Cardiac fibroblast (primary cell): ENCODE results near the gene RNF8.
A peak's percentile ranks its signal among the peaks of the same experiment; 100 is the strongest.

ENCODE experiments used
- DNase-seq, 2 donors: peaks; one replicate each; pipeline versions ENCODE4 v3.0.0 to v3.0.0-alpha.2; 2010; ENCODE audit warnings: low read depth in 2 of 2
- H3K4me3 ChIP-seq, 2 donors: replicated peaks in 1 of 2; 1 replicate in 1 of 2; 2 replicates in 1 of 2; pipeline ENCODE4 v1.5.1; 2011; ENCODE audit warnings: low read depth in 2 of 2, low read length in 2 of 2, mild to moderate bottlenecking in 2 of 2, moderate library complexity in 1 of 2
- TF ChIP-seq, protein P1 (sequence below): IDR thresholded peaks from one replicate; pipeline ENCODE4 v1.5.1; 2011; ENCODE audit warnings: low read depth, mild to moderate bottlenecking, low read length, inconsistent platforms

RNF8 gene

DNA sequence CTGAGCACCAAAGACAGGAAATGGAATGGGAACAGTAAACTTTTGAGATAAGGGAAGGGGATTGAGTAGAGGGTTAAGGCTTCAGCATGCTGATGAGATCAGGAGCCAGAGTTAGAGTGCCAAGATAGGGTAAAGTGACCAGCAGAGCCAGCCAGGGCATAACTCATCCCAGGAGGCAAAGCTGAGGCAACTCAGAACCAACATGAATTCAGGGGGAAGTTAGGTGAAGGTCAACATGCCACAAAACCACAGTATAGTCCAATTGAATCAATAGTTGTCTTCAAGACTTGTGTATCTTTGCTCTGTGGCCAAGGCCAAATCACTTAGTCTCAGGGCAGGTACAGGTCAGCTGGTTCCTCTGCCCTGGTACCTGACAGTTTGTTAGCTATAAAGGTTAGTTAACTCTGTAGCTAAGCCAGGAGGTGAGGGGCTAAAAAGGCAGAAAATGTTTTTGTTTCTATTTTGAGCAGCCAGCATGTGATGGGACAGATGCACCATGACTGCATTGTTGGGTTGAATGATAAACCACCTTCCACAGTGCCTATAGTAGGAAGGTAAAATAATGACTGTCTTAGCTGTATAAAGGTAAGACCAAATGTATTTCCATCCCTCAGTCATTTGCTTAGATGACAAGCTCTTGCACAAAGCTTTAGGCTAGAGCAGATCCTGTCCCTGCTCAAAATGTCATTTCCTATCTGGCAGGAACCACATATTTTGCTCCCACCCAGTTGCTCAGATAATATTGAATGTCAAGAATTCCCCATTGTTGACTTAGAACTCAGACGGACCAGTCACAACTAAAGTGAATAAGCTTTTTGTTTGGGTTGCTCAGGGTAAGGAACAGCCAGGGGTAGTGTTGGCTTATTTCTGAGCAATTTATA lies 15.8 kb downstream of the RNF8 start:
- no peak overlapping the region for H3K4me3 ChIP-seq
- DNase-seq, result peak; percentile 60 to 63
- TF ChIP-seq, protein P1, sequence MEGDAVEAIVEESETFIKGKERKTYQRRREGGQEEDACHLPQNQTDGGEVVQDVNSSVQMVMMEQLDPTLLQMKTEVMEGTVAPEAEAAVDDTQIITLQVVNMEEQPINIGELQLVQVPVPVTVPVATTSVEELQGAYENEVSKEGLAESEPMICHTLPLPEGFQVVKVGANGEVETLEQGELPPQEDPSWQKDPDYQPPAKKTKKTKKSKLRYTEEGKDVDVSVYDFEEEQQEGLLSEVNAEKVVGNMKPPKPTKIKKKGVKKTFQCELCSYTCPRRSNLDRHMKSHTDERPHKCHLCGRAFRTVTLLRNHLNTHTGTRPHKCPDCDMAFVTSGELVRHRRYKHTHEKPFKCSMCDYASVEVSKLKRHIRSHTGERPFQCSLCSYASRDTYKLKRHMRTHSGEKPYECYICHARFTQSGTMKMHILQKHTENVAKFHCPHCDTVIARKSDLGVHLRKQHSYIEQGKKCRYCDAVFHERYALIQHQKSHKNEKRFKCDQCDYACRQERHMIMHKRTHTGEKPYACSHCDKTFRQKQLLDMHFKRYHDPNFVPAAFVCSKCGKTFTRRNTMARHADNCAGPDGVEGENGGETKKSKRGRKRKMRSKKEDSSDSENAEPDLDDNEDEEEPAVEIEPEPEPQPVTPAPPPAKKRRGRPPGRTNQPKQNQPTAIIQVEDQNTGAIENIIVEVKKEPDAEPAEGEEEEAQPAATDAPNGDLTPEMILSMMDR, result no peak

DNA sequence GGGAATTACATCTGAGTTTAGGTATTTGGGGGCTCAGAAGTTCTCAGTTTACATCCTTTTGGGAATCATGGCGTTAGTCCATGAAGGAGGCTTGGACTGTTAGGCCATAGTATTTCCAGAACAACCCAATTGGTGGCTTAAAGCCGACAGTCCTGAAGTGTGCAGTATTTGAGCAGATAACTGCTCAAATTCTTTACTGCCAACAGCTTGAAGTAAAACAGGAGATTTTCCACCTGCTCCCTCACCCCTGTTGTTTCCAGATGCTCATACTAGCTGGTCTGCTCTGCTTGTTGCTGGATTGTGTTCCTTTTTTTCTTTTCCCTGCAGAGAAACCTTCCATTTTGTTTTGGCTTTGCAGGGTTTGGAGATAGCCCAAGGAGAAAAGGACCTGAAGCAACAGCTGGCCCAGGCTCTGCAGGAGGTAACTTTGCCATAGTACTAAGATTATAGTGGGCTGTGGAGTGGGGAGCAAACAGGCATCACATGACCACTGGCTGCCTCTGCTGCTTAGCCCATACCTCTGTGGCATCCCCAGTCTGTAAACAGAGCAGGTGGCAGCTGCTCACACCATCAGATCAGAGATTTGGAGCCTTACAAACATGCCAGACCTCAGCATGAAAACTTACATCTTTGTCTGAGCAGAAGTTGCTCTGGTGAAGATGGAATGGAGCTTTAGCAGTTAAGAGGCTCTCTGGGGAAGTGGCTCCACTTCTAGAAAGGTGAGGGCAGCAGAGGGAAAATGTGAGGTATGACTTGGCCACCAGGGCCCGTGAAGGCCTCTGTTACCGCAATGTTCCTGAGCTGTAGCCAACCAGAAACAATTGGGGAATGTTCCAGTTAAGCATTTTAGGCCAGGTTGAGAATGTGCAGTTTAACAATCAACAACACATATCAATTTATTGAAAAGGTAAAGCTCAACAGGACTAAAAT lies 17.6 kb downstream of the RNF8 start:
- TF ChIP-seq, protein P1, result no peak
- no peak overlapping the region for H3K4me3 ChIP-seq
- peak in 1 of 2 donors; percentile 45 for DNase-seq

DNA sequence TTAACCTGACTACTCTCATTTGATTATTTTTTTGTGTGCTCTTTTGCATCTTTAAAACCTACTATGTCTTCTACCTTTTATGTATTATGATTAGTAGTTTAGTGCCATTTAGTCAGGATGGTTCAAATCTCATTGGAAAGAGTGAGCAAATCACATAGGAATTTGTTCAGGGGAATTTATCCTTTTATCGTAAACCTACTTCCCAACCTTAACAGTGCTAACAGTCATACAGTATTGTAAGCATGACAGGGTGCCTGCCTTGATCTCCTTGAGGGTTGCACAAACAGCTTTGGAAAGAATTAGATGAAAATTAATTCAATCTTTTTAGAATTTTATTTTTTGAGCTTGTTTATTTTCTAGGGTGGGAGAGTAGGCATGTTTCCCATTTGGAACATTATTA lies 18.3 kb downstream of the RNF8 start:
- peak; percentile 19 to 32 for DNase-seq
- H3K4me3 ChIP-seq, result no peak overlapping the region
- TF ChIP-seq, protein P1, result no peak

DNA sequence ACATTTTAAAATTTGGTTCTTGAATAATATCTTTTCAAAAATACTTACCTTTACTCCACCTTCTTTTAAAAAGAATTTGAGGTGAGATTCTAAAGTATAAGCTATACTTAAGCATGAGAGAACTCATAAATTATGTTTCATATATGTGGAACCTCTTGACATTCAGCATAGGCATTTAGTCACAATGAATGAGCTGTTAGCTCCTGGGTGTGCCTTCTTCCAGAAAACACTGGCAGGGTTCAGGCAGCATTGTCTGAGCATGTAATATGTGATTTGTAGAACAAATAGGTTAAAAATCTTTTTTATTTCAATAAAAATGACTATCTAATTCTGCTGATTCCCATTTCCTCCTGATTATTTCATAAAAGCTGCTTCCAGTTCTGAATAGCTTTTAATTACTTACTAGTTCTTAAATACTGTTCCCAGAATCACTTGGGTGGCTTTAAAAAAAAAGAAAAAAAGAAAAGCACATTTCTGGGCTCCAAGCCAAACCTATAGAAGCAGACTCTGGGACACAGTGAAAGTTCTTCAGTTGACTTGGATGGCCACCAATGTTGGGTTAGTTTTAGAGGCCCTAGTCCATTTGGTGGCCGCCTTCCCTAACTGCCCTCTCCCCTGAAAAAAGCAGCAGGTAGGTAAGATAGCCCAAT lies 20.2 kb downstream of the RNF8 start:
- H3K4me3 ChIP-seq, result no peak overlapping the region
- TF ChIP-seq, protein P1, result no peak
- peak; percentile 44 to 56 for DNase-seq

DNA sequence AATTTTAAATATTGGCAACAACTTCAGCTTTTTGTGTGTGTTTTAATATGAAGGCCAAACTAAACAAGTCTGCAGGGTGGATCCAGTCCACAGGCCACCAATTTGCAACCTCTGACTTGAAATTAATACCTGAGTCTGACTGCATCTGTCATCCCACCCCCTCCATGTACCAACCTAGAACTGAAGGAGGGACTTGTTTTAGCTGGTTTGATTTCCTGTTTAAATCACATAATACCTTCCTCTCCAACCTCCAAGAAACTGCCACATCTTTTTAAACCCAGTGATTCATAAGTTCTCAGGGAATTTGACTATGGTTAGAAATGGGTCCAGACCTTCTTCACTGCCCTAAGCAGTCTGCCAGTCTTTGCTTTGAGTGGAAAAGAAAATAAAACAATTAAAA lies 21.6 kb downstream of the RNF8 start:
- no peak for DNase-seq
- H3K4me3 ChIP-seq, result no peak overlapping the region
- TF ChIP-seq, protein P1, result no peak

DNA sequence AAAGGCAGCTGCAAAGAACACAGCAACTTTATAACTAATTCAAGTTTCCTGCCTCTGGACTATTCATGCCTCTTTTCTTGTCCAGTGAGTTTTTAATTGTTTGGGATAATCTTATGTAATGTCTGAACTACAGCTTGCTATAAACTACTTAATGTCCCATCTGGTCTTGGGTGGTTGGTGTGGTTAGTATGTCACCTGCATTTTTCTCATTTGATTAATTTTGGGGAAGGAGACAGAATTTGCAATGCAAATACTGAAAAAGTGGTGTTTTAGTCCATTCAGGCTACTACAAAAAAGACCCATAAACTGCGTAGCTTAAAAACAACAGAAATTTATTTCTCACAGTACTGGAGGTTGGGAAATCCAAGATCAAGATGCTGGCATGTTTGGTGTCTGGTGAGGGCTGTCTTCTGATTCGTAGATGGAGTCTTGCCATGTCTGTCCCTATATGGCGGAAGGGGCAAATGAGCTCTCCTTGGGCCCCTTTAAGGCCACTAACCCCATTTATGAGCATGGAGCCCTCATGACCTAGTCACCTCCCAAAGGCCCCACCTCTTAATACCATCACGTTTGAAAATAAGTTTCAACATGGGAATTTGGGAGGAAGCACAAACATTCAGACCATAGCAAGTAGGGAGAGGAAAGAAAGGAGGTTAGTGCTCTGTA lies 22.4 kb downstream of the RNF8 start:
- TF ChIP-seq, protein P1, result no peak
- no peak for DNase-seq
- no peak overlapping the region for H3K4me3 ChIP-seq
